K562 (cell line): ENCODE measurements around the gene FAM83F. TPM values are rescaled to one million over a fixed set of nuclear protein-coding genes. Genes with fewer than 3 reads are reported as not detected.

Source experiments
- ARHGAP35 ChIP-seq: fragments of 450-650 bp; IDR thresholded peaks from 2 replicates; pipeline ENCODE4 v1.6.1; 2018; ENCODE audit not compliant: partially characterized antibody
- C11orf30 ChIP-seq: fragments of 450-650 bp; IDR thresholded peaks from 2 replicates; pipeline ENCODE4 v1.6.1; 2016; ENCODE audit warnings: low read depth, mild to moderate bottlenecking
- EGR1 ChIP-seq: fragments of 450-650 bp; conservative IDR thresholded peaks from 2 replicates; pipeline ENCODE4 v1.6.1; 2017; ENCODE audit warnings: mild to moderate bottlenecking
- HDAC1 ChIP-seq, 2 experiments: fragments of 450-650 bp; IDR thresholded peaks; 2 replicates each; pipeline ENCODE4 v1.6.1; 2016 to 2017; ENCODE audit warnings: inconsistent platforms in 1 of 2, mild to moderate bottlenecking in 1 of 2, moderate library complexity in 1 of 2
- KLF16 ChIP-seq: IDR thresholded peaks from 2 replicates; pipeline ENCODE4 v1.6.1; 2016; ENCODE audit warnings: antibody characterized with exemption
- MEF2A ChIP-seq: IDR thresholded peaks from 2 replicates; pipeline ENCODE4 v1.6.1; 2011; ENCODE audit warnings: low read depth, mild to moderate bottlenecking, low read length, moderate library complexity; ENCODE audit not compliant: control insufficient read depth
- NBN ChIP-seq: fragments of 450-650 bp; IDR thresholded peaks from 2 replicates; pipeline ENCODE4 v1.6.1; 2016; ENCODE audit warnings: low read depth, mild to moderate bottlenecking
- NFE2 ChIP-seq: IDR thresholded peaks from 2 replicates; pipeline ENCODE4 v1.6.1; 2014; ENCODE audit warnings: antibody characterized with exemption, low read depth
- SMARCE1 ChIP-seq: fragments of 450-650 bp; IDR thresholded peaks from 2 replicates; pipeline ENCODE4 v1.7.1; 2016; ENCODE audit warnings: mild to moderate bottlenecking
- SREBF1 ChIP-seq: fragments of 150-350 bp; IDR thresholded peaks from 2 replicates; pipeline ENCODE4 v1.6.1; 2014; ENCODE audit warnings: antibody characterized with exemption, low read depth, low read length, borderline replicate concordance
- ZNF121 ChIP-seq: sonication (generic); formaldehyde crosslinking; conservative IDR thresholded peaks from 2 replicates; pipeline ENCODE4 v1.8.0; 2022; ENCODE audit warnings: missing genetic modification reagents
- ZNF174 ChIP-seq: fragments of 250-450 bp; sonication (Bioruptor Pico); IDR thresholded peaks from 2 replicates; pipeline ENCODE4 v1.4.0; 2020; ENCODE audit warnings: mild to moderate bottlenecking
- polyA plus RNA-seq, 8 experiments: library from polyadenylated mRNA; depleted of rRNA in 4 of 8; stranded (reverse) in 5 of 8; unstranded in 3 of 8; fragments of >200 nt; fragmentation: Nextera tagmentation in 2 of 8; fragmentation: Illumina TruSeq in 1 of 8; extraction: Ambion mirVana in 2 of 8; extraction: Trizol in 1 of 8; gene quantifications; 2 replicates each; pipeline versions ENCODE4 v1.2.1 to v1.2.3, GENCODE V29; 2011 to 2014; ENCODE audit warnings: inconsistent platforms in 1 of 8, missing spikeins in 1 of 8
- total RNA-seq, 7 experiments: library from RNA; depleted of rRNA in 6 of 7; stranded (reverse); fragments of >200 nt in 6 of 7; fragmentation: Illumina TruSeq in 2 of 7; extraction: Trizol in 2 of 7; gene quantifications; 2 replicates each; pipeline versions ENCODE4 v1.2.1 to v1.2.3, GENCODE V29; 2011 to 2021; ENCODE audit warnings: low replicate concordance in 1 of 7
- TF ChIP-seq, protein P1 (sequence below): fragments of 200-800 bp; sonication (Bioruptor generic); IDR thresholded peaks from 2 replicates; pipeline ENCODE4 v1.6.1; 2017; ENCODE audit warnings: missing genetic modification characterization, missing compliant biosample characterization
- TF ChIP-seq, protein P2 (sequence below): sonication (generic); formaldehyde crosslinking; IDR thresholded peaks from 2 replicates; pipeline ENCODE4 v1.8.1; 2023; ENCODE audit warnings: mild to moderate bottlenecking, missing genetic modification reagents
- TF ChIP-seq, protein P3 (sequence below): sonication (generic); formaldehyde crosslinking; IDR thresholded peaks from 2 replicates; pipeline ENCODE4 v1.8.1; 2023; ENCODE audit warnings: mild to moderate bottlenecking, missing genetic modification reagents
- TF ChIP-seq, protein P4 (sequence below): conservative IDR thresholded peaks from 2 replicates; pipeline ENCODE4 v1.6.1; 2011; ENCODE audit warnings: low read depth, mild to moderate bottlenecking, low read length; ENCODE audit not compliant: control insufficient read depth
- TF ChIP-seq, protein P5 (sequence below): fragments of 250-450 bp; sonication (Bioruptor Pico); IDR thresholded peaks from 2 replicates; pipeline ENCODE4 v1.8.0; 2022; ENCODE audit warnings: inconsistent platforms

Gene FAM83F
- total and polyA plus RNA-seq, 9 of the 15 experiments (the other 6 are each of a cell fraction or from before 2014, with no cell fraction given) = under 0.01 to 0.13 (median 0.04) TPM; not detected in 1

DNA sequence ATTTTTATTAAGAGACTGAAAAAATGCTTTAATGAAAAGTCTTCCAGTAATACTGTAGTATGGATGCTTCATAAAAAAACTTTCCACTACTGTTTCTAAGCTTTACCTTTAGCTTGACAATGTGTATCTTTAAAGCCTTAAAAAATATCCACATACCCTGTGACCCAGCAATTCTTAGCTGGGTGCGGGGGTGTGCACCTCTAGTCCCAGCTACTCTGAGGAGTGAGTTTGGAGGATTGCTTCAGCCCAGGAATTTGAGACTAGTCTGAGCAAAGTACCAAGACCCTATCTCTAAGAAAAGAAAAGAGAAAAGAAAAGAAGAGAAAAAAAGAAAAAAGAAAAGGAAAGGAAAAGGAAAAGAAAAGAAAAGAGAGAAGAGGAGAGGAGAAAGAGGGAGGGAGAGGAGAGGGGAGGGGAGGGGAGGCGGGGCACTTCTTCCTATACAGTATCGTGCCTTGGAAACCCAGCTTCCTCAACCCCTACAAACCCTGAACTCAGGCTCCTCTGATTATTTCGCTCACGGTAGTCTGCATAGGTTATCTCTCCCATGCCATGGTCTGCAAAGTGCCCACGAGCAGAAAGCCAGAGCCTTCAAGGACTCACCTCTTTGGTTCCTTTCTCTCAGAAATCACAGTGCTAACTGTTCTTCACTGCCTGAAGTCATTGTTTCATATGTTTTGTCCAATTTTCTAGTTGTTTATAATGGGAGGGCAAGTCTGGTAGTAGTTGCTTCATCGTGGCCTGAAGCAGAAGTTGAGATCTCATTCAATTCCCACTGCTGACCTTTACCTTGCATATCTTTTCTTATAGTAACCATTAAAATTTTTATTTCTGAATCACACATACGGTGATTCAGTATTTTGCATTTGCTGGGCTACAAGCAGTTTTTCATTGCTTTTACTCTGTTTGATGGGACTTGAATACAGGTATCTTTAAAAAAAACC lies 82.2 kb downstream of the FAM83F start (continued):
- TF ChIP-seq, protein P1, sequence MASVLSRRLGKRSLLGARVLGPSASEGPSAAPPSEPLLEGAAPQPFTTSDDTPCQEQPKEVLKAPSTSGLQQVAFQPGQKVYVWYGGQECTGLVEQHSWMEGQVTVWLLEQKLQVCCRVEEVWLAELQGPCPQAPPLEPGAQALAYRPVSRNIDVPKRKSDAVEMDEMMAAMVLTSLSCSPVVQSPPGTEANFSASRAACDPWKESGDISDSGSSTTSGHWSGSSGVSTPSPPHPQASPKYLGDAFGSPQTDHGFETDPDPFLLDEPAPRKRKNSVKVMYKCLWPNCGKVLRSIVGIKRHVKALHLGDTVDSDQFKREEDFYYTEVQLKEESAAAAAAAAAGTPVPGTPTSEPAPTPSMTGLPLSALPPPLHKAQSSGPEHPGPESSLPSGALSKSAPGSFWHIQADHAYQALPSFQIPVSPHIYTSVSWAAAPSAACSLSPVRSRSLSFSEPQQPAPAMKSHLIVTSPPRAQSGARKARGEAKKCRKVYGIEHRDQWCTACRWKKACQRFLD (CRISPR knock-in tag) = no peak
- 0 out of 2 replicates have a peak, but pooled peaks have one; percentile 13 for TF ChIP-seq C11orf30
- TF ChIP-seq MEF2A = no peak
- TF ChIP-seq, protein P2, sequence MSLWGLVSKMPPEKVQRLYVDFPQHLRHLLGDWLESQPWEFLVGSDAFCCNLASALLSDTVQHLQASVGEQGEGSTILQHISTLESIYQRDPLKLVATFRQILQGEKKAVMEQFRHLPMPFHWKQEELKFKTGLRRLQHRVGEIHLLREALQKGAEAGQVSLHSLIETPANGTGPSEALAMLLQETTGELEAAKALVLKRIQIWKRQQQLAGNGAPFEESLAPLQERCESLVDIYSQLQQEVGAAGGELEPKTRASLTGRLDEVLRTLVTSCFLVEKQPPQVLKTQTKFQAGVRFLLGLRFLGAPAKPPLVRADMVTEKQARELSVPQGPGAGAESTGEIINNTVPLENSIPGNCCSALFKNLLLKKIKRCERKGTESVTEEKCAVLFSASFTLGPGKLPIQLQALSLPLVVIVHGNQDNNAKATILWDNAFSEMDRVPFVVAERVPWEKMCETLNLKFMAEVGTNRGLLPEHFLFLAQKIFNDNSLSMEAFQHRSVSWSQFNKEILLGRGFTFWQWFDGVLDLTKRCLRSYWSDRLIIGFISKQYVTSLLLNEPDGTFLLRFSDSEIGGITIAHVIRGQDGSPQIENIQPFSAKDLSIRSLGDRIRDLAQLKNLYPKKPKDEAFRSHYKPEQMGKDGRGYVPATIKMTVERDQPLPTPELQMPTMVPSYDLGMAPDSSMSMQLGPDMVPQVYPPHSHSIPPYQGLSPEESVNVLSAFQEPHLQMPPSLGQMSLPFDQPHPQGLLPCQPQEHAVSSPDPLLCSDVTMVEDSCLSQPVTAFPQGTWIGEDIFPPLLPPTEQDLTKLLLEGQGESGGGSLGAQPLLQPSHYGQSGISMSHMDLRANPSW (CRISPR knock-in tag) = no peak
- peak; percentile 87 for TF ChIP-seq EGR1
- no peak for TF ChIP-seq SREBF1
- TF ChIP-seq ARHGAP35 = no peak
- no peak for TF ChIP-seq KLF16
- peak; percentile 55 for TF ChIP-seq NFE2
- TF ChIP-seq, protein P3, sequence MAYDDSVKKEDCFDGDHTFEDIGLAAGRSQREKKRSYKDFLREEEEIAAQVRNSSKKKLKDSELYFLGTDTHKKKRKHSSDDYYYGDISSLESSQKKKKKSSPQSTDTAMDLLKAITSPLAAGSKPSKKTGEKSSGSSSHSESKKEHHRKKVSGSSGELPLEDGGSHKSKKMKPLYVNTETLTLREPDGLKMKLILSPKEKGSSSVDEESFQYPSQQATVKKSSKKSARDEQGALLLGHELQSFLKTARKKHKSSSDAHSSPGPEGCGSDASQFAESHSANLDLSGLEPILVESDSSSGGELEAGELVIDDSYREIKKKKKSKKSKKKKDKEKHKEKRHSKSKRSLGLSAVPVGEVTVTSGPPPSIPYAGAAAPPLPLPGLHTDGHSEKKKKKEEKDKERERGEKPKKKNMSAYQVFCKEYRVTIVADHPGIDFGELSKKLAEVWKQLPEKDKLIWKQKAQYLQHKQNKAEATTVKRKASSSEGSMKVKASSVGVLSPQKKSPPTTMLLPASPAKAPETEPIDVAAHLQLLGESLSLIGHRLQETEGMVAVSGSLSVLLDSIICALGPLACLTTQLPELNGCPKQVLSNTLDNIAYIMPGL (CRISPR knock-in tag) = no peak
- TF ChIP-seq HDAC1 (IDR thresholded peaks at IDR 0.05) = 0 out of 4 replicates have a peak, but pooled peaks of 1 of the 2 experiments have one; percentile 18
- TF ChIP-seq ZNF121 (CRISPR knock-in tag) = no peak
- TF ChIP-seq ZNF174 (CRISPR knock-in tag) = no peak
- TF ChIP-seq SMARCE1 = peak; percentile 39; the same call in 1 of the 2 replicates
- 0 out of 2 replicates have a peak, but pooled peaks have one; percentile 52 for TF ChIP-seq NBN
- TF ChIP-seq, protein P4, sequence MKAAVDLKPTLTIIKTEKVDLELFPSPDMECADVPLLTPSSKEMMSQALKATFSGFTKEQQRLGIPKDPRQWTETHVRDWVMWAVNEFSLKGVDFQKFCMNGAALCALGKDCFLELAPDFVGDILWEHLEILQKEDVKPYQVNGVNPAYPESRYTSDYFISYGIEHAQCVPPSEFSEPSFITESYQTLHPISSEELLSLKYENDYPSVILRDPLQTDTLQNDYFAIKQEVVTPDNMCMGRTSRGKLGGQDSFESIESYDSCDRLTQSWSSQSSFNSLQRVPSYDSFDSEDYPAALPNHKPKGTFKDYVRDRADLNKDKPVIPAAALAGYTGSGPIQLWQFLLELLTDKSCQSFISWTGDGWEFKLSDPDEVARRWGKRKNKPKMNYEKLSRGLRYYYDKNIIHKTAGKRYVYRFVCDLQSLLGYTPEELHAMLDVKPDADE = no peak
- TF ChIP-seq, protein P5, sequence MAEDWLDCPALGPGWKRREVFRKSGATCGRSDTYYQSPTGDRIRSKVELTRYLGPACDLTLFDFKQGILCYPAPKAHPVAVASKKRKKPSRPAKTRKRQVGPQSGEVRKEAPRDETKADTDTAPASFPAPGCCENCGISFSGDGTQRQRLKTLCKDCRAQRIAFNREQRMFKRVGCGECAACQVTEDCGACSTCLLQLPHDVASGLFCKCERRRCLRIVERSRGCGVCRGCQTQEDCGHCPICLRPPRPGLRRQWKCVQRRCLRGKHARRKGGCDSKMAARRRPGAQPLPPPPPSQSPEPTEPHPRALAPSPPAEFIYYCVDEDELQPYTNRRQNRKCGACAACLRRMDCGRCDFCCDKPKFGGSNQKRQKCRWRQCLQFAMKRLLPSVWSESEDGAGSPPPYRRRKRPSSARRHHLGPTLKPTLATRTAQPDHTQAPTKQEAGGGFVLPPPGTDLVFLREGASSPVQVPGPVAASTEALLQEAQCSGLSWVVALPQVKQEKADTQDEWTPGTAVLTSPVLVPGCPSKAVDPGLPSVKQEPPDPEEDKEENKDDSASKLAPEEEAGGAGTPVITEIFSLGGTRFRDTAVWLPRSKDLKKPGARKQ = no peak
